Activated CD4-positive, CD25-positive, alpha-beta regulatory T cell treated with anti-CD3 and anti-CD28 coated beads, Interleukin-2, amount 50 U/mL, for 72 hours (primary cell): ENCODE measurements around the gene RABGAP1L.
"Not testable (repeated sequence)": the region's sequence is repeated elsewhere in the genome, so short reads cannot be mapped to it uniquely, and the experiment has no call there.

ENCODE experiments used
- DNase-seq: peaks from one replicate; pipeline ENCODE4 v3.0.0; 2021

The RABGAP1L gene

GRCh38 chr1:175023043-175023921 lies 864.0 kb downstream of the RABGAP1L start, which contains the start of gene MRPS14:
TSS of gene MRPS14 (minus strand) at chr1:175023425. CDS start at chr1:175023408, 17 bp downstream.
- peak; percentile 96 for DNase-seq

DNA sequence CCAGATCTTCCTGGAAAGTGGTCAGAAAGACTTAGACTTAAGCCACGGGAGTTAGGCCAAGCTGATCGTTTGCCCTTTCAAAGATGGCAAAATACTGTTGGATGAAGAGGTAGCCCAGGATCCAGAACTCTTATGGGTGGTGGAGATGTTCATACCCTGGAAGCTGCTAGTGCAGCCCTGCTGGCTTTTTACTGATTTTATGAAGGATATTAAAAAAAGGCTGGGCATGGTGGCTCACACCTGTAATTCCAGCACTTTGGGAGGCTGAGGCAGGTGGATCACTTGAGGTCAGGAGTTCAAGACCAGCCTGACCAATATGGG lies 864.6 kb downstream of the RABGAP1L start:
- not testable (repeated sequence) for DNase-seq

DNA sequence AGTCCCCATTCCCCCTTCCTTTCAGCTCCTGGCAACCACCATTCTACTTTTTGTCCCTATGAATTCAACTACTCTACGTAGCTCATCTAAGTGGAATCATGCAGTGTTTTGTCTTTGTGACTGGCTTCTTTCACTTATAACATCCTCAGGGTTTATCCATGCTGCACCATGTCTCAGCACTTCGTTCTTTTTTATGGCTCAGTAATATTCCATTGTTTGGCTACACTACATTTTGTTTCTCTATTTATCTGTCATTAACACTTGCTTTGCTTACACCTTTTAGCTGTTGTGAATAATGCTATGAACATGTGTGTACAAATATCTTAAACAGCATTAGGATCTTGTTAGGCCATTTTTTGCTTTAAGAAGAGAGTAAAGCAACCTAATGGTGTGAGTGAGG lies 865.5 kb downstream of the RABGAP1L start:
- no peak for DNase-seq

GRCh38 chr1:175033953-175034352 lies 874.6 kb downstream of the RABGAP1L start:
- no peak for DNase-seq

GRCh38 chr1:175034775-175035174 lies 875.5 kb downstream of the RABGAP1L start:
- DNase-seq = no peak

GRCh38 chr1:175035865-175036264 lies 876.5 kb downstream of the RABGAP1L start:
- no peak for DNase-seq

DNA sequence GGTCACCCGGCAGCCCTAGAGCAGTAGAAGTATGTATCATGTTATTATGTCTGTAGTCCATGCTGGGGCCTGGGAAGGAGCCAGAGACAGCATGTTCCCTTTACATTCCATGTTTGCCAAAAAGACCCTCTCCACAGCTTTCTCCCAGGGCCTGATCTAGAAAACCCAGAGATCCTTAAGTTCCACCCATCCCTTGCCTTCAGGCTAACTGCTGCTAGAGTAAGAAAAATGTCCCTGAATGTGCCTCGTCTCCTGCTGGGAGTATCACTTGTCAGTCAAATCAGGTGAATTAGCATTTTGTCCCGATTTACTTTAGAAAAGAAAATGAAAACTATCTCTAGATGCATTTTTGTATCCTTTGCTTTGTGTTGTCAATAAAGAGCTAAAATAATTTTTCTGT lies 877.2 kb downstream of the RABGAP1L start:
- DNase-seq = no peak

GRCh38 chr1:175037416-175037815 lies 878.1 kb downstream of the RABGAP1L start:
- DNase-seq = no peak

DNA sequence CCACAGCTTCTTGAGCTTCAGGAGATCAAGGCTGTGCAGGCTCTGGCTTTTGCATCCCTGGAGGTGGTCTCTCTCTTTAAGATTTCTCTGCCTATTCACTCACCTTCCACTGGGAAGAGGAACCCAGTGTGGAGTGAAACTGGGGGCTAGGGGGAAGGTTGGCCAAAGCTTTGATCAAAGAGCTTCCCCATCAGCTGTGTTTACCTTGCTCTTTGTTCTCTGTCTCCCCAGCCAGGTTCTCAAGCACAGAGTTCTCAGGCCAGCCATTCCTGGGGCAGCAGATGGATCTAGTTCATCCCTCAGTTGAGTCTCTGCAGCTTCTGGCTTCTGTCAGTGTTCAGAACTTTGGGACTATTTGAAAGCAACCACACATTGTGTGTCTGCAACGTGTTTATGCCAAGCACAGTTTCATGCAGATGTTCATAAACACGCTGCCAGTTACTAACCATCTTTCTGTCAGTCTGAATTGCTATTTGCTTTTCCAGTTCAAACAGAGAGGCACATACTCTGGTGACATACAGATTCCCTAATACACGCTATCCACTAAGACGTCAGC lies 881.1 kb downstream of the RABGAP1L start:
- DNase-seq = no peak

DNA sequence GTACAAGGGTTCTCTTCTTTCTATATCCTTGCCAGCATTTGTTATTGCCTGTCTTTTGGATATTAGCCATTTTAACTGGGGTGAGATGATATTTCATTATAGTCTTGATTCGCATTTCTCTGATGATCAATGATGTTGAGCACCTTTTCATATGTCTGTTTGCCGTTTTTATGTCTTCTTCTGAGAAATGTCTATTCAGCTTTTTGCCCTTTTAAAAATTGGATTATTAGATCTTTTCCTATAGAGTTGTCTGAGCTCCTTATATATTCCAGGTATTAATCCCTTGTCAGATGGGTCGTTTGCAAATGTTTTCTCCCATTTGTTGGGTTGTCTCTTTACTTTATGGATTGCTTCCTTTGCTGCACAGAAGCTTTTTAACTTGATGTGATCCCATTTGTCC lies 883.3 kb downstream of the RABGAP1L start:
- no peak for DNase-seq

- DNase-seq = no peak
Measured at GRCh38 chr1:175043824-175044223, 884.5 kb downstream of the RABGAP1L start.

GRCh38 chr1:175044591-175044990 lies 885.3 kb downstream of the RABGAP1L start:
- DNase-seq = not testable (repeated sequence)
